Upper lobe of left lung (tissue), 6 donors: ENCODE data around the gene WRNIP1. TPM values are rescaled to one million over a fixed set of nuclear protein-coding genes. Genes with fewer than 3 reads are reported as not detected.

Experiments
- ATAC-seq, 2 donors: fragments of 200-7000 bp; cut with Tn5 transposase; one replicate each; pipeline ENCODE4 v1.9.1; 2022; ENCODE audit warnings: mild to moderate bottlenecking in 2 of 2, moderate library complexity in 2 of 2; ENCODE audit not compliant: low FRiP score in 2 of 2
- DNase-seq, 2 donors: peaks; one replicate each; pipeline ENCODE4 v3.0.0-alpha.2; 2019 to 2020
- H3K27ac ChIP-seq, 4 donors: fragments of 200-600 bp; sonication (generic); one replicate each; pipeline ENCODE4 v1.5.1; 2016 to 2019
- H3K27me3 ChIP-seq, 4 donors: fragments of 200-600 bp; sonication (generic); one replicate each; pipeline ENCODE4 v1.5.1; 2017 to 2019
- H3K36me3 ChIP-seq, 4 donors: fragments of 200-600 bp; sonication (generic); one replicate each; pipeline ENCODE4 v1.5.1; 2016 to 2019
- H3K4me1 ChIP-seq, 4 donors: fragments of 200-600 bp; sonication (generic); one replicate each; pipeline ENCODE4 v1.5.1; 2018 to 2019
- H3K4me3 ChIP-seq, 4 donors: fragments of 200-600 bp; sonication (generic); one replicate each; pipeline ENCODE4 v1.5.1; 2017 to 2019; ENCODE audit warnings: mild to moderate bottlenecking in 2 of 4, moderate library complexity in 1 of 4
- H3K9me3 ChIP-seq, 4 donors: fragments of 200-600 bp; sonication (generic); one replicate each; pipeline ENCODE4 v1.5.1; 2018 to 2019
- EP300 ChIP-seq, 4 donors: sonication (generic); formaldehyde crosslinking; IDR thresholded peaks; one replicate each; pipeline ENCODE4 v1.5.1; 2017; ENCODE audit warnings: antibody characterized with exemption in 4 of 4, control low read depth in 2 of 4
- POLR2A ChIP-seq, 4 donors: fragments of 450-650 bp; IDR thresholded peaks; one replicate each; pipeline ENCODE4 v1.5.1; 2016 to 2017; ENCODE audit warnings: antibody characterized with exemption in 4 of 4, mild to moderate bottlenecking in 2 of 4
- POLR2AphosphoS5 ChIP-seq, 2 donors: sonication (generic); formaldehyde crosslinking; IDR thresholded peaks; one replicate each; pipeline ENCODE4 v1.5.1; 2017; ENCODE audit warnings: antibody characterized with exemption in 2 of 2
- WGBS, 2 donors: methylation state at CpG; one replicate each; pipeline ENCODE4 v1.1.5; 2017 to 2018; 5-methylcytosine and 5-hydroxymethylcytosine counted together
- total RNA-seq, 6 donors: library from RNA; depleted of rRNA in 4 of 6; stranded (reverse); fragments of >200 nt in 4 of 6; gene quantifications; one replicate each; pipeline versions ENCODE4 v1.1.0 to v1.2.1, GENCODE V29; 2016 to 2021
- TF ChIP-seq, protein P1 (sequence below), 6 experiments: fragments of 450-650 bp in 4 of 6; fragments of 200-600 bp in 2 of 6; sonication (generic) in 2 of 6; IDR thresholded peaks; one replicate each; pipeline ENCODE4 v1.5.1; 2016 to 2019; ENCODE audit warnings: antibody characterized with exemption in 6 of 6
- donor health status: DM: no; HTN: no; CAD: no; lungs with moderate emphysema.
- donor health status: DM: no; HTN: yes; CAD: no; lungs with severe emphysema.

Gene WRNIP1
- total RNA-seq, 6 donors from 2014 or later = 38.7 to 101 (median 59.2) TPM

DNA sequence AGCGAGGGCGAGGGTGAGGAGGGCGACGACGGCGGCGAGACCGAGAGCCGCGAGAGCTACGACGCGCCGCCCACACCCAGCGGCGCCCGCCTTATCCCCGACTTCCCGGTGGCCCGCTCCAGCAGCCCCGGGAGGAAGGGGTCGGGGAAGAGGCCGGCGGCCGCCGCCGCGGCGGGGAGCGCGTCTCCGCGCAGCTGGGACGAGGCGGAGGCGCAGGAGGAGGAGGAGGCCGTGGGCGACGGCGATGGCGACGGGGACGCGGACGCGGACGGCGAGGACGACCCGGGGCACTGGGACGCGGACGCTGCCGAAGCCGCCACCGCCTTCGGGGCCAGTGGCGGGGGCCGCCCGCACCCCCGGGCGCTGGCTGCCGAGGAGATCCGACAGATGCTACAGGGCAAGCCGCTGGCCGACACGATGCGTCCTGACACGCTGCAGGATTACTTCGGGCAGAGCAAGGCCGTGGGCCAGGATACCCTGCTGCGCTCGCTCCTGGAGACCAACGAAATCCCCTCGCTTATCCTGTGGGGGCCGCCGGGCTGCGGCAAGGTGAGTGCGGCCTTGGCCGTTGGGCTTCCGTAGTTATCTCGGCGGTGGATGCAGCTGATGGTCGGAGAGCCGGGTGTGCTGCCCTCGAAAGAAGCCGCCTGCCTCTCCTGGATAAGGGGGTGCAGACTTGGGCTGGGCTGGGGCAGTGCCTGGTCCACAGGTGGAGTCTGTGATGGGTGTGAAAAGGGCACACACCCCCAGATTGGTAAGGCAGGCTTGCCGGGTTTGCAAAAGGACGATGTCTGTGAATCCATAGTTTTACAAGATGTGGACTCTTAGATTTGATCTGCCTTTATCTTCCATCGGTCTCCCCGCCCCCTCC lies 938 bp downstream of the WRNIP1 start:
- Histone ChIP-seq H3K9me3 (no peaks in the 10 kb centered on the region), H3K27me3 (no peaks in the 10 kb centered on the region), H3K36me3 (peaks cover 0 to 2% (median 0%) of the 10 kb centered on the region in 4 donors), H3K27ac (peak overlapping the region; percentile 90 to 97 (median 94)), H3K4me3 (peak overlapping the region; percentile 77 to 96 (median 82)), H3K4me1 (peaks cover 33 to 53% (median 45%) of the 10 kb centered on the region in 4 donors)
- ATAC-seq = peak; percentile 0 to 63
- TF ChIP-seq POLR2AphosphoS5 (IDR thresholded peaks at IDR 0.05) (peak in 1 of 2 donors; percentile 22), POLR2A (IDR thresholded peaks at IDR 0.05) (no peak), EP300 (IDR thresholded peaks at IDR 0.05) (no peak)
- TF ChIP-seq, protein P1, sequence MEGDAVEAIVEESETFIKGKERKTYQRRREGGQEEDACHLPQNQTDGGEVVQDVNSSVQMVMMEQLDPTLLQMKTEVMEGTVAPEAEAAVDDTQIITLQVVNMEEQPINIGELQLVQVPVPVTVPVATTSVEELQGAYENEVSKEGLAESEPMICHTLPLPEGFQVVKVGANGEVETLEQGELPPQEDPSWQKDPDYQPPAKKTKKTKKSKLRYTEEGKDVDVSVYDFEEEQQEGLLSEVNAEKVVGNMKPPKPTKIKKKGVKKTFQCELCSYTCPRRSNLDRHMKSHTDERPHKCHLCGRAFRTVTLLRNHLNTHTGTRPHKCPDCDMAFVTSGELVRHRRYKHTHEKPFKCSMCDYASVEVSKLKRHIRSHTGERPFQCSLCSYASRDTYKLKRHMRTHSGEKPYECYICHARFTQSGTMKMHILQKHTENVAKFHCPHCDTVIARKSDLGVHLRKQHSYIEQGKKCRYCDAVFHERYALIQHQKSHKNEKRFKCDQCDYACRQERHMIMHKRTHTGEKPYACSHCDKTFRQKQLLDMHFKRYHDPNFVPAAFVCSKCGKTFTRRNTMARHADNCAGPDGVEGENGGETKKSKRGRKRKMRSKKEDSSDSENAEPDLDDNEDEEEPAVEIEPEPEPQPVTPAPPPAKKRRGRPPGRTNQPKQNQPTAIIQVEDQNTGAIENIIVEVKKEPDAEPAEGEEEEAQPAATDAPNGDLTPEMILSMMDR (IDR thresholded peaks at IDR 0.05) = no peak
- DNase-seq = peak; percentile 53 to 92
- 1 to 2% methylated on average over 18 to 73 of the region's 91 CpGs for WGBS, 2 donors

DNA sequence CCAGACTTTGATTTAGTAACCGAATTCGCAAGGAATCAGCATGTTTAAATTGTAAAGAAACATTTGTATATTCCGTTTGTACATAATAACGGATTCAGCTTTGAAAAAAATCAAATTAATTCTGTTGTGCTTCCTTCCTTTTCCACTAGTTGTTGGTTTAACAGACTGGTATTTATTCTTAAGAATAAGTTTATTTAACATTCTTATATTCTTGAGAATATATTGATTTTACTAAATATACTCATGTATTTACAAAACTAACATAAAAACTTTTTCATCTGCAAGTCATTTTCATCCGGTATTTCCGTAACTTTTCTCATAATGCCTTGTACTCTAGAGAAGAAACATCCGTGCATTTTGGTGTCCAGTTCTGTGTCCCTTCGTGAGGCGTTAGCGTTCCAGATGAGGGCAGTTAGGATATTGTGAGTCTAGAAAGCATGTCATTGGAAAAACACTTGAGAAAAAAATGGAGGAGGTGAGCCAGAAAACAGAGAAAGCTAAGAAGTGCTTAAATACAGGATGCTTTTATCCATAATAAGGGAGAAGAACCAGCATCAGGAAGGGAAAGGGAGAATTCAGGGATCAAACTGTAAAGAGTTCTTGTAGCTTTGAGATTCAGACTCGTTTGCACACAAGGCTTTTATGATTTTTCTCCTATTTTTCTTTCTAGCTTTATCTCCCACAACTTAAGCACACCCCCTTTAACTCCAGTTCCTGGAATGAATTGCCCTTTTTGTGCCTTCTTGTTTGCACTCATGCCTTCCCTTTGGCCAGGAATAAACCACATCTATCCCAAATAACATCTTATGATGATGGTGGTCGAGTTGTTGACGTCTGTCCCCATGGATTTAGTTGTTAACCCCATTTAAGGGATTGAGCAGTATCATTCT lies 1.8 kb downstream of the WRNIP1 start:
- Histone ChIP-seq H3K4me1 (peaks cover 36 to 53% (median 46%) of the 10 kb centered on the region in 4 donors), H3K4me3 (peak overlapping the region in 3 of 4 donors; percentile 81 to 96 (median 82)), H3K27ac (peak overlapping the region; percentile 90 to 97 (median 94)), H3K36me3 (peaks cover 0 to 9% (median 0%) of the 10 kb centered on the region in 4 donors), H3K27me3 (no peaks in the 10 kb centered on the region), H3K9me3 (no peaks in the 10 kb centered on the region)
- ATAC-seq (no peak), DNase-seq (no peak)
- 3 to 5% methylated on average over 13 of the region's 13 CpGs for WGBS, 2 donors
- TF ChIP-seq EP300 (IDR thresholded peaks at IDR 0.05) = no peak
- no peak for TF ChIP-seq POLR2A (IDR thresholded peaks at IDR 0.05)
- TF ChIP-seq POLR2AphosphoS5 (IDR thresholded peaks at IDR 0.05) = no peak
- TF ChIP-seq, protein P1 (IDR thresholded peaks at IDR 0.05) = no peak

GRCh38 chr6:2767657-2768524 lies 2.7 kb downstream of the WRNIP1 start:
- Histone ChIP-seq H3K36me3 (peaks cover 0 to 10% (median 0%) of the 10 kb centered on the region in 4 donors), H3K4me3 (peak overlapping the region in 3 of 4 donors; percentile 81 to 96 (median 82)), H3K27me3 (no peaks in the 10 kb centered on the region), H3K4me1 (peaks cover 36 to 53% (median 48%) of the 10 kb centered on the region in 4 donors), H3K27ac (peak overlapping the region in 3 of 4 donors; percentile 13 to 93 (median 48)), H3K9me3 (no peaks in the 10 kb centered on the region)
- ATAC-seq (no peak), DNase-seq (no peak)
- no peak for TF ChIP-seq POLR2A (IDR thresholded peaks at IDR 0.05)
- TF ChIP-seq, protein P1 (IDR thresholded peaks at IDR 0.05) = no peak
- no peak for TF ChIP-seq EP300 (IDR thresholded peaks at IDR 0.05)
- TF ChIP-seq POLR2AphosphoS5 (IDR thresholded peaks at IDR 0.05) = no peak
- WGBS, 2 donors = 30 to 39% methylated on average over 9 of the region's 9 CpGs

GRCh38 chr6:2768696-2769095 lies 3.5 kb downstream of the WRNIP1 start:
- DNase-seq = no peak
- no peak for TF ChIP-seq EP300 (IDR thresholded peaks at IDR 0.05)
- Histone ChIP-seq H3K27me3 (no peaks in the 10 kb centered on the region), H3K4me3 (peak overlapping the region in 2 of 4 donors; percentile 82 to 96), H3K9me3 (no peaks in the 10 kb centered on the region), H3K4me1 (peaks cover 38 to 54% (median 48%) of the 10 kb centered on the region in 4 donors), H3K36me3 (peaks cover 0 to 18% (median 2%) of the 10 kb centered on the region in 4 donors), H3K27ac (peak overlapping the region in 2 of 4 donors; percentile 48 to 93)
- no peak for ATAC-seq
- 32 to 34% methylated on average over 6 of the region's 6 CpGs for WGBS, 2 donors
